Fibroblast of lung (primary cell): ENCODE results near the gene SOX30.

ENCODE experiments used
- EZH2 ChIP-seq: IDR thresholded peaks from 2 replicates; pipeline ENCODE4 v1.5.1; 2012; ENCODE audit warnings: low read length, control low read depth, mild to moderate bottlenecking; ENCODE audit errors: missing control alignments
- TF ChIP-seq, protein P1 (sequence below), 2 donors: IDR thresholded peaks in 1 of 2; conservative IDR thresholded peaks in 1 of 2; 1 replicate in 1 of 2; 2 replicates in 1 of 2; pipeline ENCODE4 v1.5.1; 2011 to 2012; ENCODE audit warnings: low read length in 2 of 2, control low read depth in 1 of 2, inconsistent platforms in 1 of 2, low read depth in 1 of 2, mild to moderate bottlenecking in 1 of 2

DNA sequence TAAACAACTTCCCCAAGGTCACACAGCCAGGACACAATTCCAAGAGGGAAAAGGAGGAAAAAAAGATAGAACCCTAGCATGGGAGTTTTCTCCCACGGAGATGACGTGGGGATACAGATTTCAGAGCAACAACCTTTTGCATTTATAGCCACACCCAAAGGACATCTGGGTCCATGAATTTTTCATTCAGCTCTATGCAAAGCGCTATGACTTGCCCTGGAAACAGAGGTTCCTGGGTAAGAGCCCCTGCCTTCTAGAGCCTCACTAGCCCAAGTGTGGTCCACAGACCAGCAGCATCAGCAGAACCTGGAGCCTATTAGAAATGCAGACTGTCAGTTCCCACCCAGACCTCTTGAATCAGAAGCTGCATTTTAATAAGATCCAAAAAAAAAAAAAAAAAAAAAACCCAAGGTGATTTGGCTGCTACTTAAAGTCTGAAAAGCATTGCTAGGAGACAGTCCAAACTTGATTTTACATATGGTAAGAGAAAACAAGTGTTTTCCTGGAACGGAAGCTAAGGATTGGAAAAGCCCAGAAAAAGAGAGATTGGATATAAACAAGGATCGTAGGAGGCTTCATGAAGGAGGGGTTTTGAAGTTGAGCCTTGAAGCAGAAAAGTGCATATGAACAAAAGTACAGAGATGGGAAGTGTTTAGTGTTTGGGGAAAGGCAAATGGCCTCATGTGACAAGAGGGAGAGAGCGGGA lies 59.0 kb downstream of the SOX30 start:
- TF ChIP-seq, protein P1, sequence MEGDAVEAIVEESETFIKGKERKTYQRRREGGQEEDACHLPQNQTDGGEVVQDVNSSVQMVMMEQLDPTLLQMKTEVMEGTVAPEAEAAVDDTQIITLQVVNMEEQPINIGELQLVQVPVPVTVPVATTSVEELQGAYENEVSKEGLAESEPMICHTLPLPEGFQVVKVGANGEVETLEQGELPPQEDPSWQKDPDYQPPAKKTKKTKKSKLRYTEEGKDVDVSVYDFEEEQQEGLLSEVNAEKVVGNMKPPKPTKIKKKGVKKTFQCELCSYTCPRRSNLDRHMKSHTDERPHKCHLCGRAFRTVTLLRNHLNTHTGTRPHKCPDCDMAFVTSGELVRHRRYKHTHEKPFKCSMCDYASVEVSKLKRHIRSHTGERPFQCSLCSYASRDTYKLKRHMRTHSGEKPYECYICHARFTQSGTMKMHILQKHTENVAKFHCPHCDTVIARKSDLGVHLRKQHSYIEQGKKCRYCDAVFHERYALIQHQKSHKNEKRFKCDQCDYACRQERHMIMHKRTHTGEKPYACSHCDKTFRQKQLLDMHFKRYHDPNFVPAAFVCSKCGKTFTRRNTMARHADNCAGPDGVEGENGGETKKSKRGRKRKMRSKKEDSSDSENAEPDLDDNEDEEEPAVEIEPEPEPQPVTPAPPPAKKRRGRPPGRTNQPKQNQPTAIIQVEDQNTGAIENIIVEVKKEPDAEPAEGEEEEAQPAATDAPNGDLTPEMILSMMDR (conservative IDR thresholded peaks at IDR 0.05 in 1 of 2, IDR thresholded peaks at IDR 0.05 in 1 of 2; ENCODE audit: low read depth in 1 of 2, low read length in 2 of 2) = no peak
- TF ChIP-seq EZH2 = no peak
